ENCODE results near the gene SLC34A1.

DNA sequence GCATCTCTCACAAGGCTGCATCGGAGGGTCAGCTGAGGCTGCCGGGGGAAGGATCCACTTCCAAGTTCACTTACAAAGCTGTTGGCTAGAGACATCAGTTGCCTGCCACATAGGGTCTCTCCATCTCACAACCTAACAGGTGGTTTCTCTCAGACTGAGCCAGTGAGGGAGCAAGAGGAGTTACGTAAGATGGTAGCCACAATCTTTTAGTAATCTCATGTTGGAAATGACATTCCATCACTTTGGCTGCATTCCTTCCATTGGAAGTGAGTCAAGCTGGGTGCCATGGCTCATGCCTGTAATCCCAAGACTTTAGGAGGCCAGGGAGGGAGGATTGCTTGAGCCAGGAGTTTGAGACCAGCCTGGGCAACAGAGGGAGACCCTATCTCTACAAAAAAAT is 34.8 kb downstream of the SLC34A1 start:
- TF ChIP-seq EP300 (IDR thresholded peaks at IDR 0.05) = no peak
- TF ChIP-seq, protein P1, sequence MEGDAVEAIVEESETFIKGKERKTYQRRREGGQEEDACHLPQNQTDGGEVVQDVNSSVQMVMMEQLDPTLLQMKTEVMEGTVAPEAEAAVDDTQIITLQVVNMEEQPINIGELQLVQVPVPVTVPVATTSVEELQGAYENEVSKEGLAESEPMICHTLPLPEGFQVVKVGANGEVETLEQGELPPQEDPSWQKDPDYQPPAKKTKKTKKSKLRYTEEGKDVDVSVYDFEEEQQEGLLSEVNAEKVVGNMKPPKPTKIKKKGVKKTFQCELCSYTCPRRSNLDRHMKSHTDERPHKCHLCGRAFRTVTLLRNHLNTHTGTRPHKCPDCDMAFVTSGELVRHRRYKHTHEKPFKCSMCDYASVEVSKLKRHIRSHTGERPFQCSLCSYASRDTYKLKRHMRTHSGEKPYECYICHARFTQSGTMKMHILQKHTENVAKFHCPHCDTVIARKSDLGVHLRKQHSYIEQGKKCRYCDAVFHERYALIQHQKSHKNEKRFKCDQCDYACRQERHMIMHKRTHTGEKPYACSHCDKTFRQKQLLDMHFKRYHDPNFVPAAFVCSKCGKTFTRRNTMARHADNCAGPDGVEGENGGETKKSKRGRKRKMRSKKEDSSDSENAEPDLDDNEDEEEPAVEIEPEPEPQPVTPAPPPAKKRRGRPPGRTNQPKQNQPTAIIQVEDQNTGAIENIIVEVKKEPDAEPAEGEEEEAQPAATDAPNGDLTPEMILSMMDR (IDR thresholded peaks at IDR 0.05) = no peak
- no peak for TF ChIP-seq POLR2A (IDR thresholded peaks at IDR 0.05)
